Stimulated activated CD4-positive, alpha-beta T cell treated with anti-CD3 and anti-CD28 coated beads, Interleukin-15, amount 100 ng/mL, for 24 hours (primary cell): ENCODE results near the gene PRDX5.

Experiments used
- DNase-seq: peaks from one replicate; pipeline ENCODE4 v3.0.0-alpha.2; 2020

Gene PRDX5

GRCh38 chr11:64351136-64351631 is 33.3 kb downstream of the PRDX5 start:
- no peak for DNase-seq

- DNase-seq, result no peak
Observed at GRCh38 chr11:64352099-64352994, 34.4 kb downstream of the PRDX5 start.

DNA sequence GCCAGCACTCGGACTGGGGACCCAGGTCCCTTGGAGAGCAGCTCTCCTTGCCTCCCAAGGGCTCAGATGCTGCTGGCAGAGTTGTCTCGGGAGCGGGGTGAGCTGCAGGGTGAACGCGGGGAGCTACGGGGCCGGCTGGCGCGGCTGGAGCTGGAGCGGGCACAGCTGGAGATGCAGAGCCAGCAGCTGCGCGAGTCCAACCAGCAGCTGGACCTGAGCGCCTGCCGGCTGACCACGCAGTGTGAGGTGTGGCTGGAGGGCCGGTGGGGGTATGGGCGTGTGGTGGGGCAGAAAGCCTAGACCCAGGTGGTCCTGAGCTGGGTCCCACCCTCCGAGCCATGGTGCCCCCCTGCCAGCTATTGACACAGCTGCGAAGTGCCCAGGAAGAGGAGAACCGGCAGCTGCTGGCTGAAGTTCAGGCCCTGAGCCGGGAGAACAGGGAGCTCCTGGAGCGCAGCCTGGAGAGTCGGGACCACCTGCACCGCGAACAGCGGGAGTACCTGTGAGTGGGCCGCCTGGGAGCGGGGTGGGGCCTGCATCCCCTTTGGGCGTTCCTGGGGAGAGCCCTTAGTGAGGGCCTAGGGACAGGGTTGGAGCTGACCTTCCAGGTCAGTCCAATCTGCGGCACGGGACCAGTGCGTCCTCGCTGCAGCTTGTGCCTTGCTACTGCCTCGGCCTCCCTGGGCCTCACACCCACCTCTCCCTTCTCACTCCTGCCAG is 35.2 kb downstream of the PRDX5 start:
- no peak for DNase-seq

DNA sequence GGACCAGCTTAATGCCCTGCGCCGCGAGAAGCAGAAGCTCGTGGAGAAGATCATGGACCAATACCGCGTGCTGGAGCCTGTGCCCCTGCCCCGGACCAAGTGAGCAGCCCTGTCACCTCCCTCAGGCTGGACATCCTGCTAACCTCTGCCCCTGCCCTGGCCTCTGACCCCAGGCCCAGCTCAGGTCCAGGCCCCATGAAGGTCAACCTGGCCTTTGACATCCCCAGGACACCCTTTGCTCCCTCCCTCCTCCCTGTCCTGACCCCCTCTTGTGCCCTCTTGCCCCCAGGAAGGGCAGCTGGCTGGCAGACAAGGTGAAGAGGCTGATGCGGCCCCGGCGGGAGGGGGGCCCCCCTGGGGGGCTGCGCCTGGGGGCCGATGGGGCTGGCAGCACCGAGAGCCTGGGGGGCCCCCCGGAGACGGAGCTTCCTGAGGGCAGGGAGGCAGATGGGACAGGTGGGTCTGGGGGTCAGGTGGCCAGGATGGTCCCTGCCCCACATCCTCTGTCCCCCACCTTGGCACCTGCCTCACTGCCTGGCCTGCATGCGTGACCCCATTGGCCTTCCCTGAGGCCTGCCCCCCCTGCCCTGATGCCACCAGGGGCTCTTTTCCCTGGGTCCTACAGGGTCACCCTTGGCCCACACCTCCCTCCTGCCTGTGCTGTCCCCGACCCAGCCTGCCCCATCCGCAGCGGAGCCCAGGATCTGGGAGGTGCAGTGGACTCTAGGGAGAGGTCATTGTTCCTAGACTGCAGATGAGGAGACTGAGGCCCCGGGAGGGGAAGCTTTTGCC is 36.0 kb downstream of the PRDX5 start:
- DNase-seq, result no peak

GRCh38 chr11:64355078-64355940 is 37.4 kb downstream of the PRDX5 start:
- peak; percentile 61 for DNase-seq

DNA sequence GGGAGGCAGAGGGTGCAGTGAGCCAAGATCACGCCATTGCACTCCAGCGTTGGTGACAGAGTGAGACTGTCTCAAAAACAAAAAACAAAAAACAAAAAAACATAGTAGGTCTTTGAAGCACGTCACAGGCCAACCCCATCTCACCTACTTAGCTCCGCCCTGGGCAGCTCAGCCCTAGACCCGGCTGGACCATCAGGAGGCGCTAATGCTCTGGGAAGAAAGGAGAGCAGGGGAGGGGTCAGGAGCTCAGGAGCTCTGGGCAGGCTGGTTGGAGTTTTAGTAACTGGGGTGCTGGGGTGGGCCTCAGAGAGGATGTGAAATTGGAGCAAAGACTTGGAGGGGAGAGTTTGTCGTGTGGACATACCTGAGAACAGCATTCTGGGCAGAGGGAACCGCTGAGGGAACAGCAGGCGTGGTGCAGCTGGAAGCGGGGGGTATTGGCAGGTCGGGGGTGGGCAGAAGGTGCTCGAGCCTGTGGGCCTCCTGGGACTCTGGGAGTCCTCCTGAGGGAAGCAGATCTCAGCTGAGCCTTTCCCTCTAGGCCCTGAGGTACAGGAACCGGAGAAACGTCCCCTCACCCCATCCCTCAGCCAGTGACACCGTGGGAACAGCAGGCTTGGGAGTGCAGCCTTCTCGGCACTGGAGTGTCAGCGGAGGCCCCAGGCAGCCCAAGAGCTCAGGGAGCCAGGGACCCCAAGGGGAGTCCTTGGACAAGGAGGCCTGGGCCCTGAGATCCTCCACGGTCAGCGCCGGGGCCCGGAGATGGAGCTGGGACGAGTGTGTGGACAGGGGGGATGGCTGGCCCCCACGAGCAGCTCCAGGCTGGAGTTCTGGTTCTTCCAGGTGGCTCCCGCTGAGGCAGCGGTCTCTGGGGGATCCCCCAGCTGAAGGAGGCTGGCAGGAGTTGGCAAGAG is 38.8 kb downstream of the PRDX5 start:
- peak; percentile 55 for DNase-seq

DNA sequence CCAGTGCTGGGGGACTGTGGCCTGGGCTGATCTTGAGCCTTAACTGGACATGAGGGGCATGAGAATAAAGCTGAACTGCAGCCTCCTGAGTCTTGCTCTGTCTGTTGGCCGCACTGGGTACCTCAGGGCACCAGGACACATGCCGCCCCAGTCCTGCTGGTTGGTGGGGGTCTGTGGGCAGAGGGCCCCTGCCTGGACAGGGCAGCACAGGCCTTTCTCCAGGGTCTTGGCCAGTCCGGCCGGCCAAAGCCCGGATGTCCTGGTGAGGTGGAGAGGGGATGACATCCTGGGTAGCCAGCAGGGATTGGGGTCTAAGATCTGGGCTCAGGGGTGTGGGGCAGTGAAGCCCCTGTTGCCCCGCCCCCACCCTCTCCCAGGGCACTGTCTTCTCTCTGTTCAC is 39.5 kb downstream of the PRDX5 start:
- no peak for DNase-seq

DNA sequence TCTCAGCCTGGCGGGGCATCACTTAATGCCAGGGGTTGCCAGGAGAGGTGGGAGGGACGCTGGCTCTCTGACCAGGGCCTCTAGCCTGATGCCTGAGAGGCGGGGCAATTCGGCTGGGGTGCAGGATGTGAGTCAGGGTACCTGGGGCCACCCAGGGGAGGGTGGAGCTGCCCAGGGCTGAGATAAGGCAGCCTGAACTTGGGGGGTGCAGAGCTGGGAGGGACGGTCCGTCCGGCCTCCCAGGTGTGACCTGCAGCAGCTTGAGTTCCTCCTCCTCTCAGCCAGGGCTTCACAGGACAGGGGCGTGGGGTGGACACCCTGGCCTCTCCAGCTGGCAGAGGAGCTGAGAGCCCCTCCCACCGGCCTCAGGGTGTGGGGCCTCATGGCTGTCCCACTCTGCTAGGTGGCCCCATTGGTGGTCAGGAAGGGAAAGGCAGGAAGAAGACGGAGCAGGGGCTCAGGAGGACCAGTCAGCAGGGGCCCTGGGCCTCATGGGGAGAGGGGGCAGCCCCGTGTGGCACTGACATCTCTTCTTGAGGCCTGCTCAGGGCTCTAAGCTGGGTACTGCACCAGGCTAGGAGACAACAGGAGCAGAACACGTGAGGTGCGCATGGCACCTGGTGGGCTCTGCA is 40.1 kb downstream of the PRDX5 start:
- peak; percentile 74 for DNase-seq

GRCh38 chr11:64358536-64358906 is 40.6 kb downstream of the PRDX5 start:
- DNase-seq, result no peak

GRCh38 chr11:64358907-64359711 is 41.2 kb downstream of the PRDX5 start, which contains the start of gene RPS6KA4:
Gene RPS6KA4 (plus strand): TSS chr11:64359162. CDS start chr11:64359236, 74 bp downstream.
- DNase-seq, result peak; percentile 75

- peak; percentile 54 for DNase-seq
Observed at GRCh38 chr11:64359712-64360445, 42.0 kb downstream of the PRDX5 start.

DNA sequence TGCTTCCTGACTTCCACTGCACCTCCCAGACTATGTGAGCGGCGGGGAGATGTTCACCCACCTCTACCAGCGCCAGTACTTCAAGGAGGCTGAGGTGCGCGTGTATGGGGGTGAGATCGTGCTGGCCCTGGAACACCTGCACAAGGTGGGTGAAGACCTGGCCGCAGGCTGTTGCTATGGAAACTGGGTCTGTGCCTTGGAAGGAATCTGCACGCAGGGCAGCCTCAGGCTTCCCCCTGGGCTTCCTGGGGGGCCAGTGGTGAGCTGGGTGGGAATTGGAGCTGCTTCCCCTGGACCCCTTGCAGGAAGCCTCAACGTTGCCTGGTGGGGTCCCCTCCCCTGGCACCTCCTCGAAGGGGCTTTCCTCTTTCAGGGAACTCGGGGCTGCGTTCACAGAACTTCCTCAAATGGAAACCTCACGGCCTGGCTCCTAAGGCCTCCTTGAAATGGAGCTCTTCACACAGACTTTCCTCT is 42.6 kb downstream of the PRDX5 start:
- DNase-seq, result no peak

GRCh38 chr11:64361659-64362058 is 43.7 kb downstream of the PRDX5 start:
- no peak for DNase-seq

DNA sequence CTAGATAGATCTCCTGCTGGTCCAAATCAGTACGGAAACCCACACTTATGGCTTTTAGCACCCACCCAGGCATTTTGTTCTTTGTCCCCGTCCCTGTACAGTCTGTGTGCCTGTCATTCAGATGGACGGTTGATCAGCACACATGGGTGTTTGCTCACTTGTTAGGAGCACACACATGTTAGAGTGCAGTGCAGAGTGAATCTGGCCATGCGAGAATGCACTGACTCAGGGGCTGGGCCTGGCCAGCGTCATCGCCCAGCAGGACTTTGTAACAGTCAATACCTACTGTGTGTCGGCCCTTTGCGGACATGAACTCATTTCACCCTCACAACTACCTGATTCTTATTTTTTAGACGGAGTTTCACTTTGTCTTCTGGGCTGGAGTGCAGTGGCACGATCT is 44.4 kb downstream of the PRDX5 start:
- no peak for DNase-seq

DNA sequence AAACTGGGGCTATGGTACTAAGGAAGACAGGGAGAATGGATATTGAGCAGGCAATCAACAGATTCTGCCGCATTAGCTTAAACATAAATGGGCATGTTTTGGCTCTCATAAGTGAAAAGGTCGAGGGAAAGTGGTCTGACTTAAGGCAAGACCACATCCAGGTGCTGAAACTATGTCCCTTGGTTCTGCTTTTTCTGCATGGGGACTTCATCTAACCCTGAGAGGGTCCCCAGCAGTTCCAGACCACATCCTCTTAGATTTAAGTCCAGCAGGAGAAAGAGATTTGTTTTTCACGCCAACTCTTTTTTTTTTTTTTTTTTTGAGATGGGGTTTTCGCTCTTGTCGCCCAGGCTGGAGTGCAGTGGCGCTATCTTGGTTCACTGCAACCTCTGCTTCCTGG is 46.5 kb downstream of the PRDX5 start:
- no peak for DNase-seq

DNA sequence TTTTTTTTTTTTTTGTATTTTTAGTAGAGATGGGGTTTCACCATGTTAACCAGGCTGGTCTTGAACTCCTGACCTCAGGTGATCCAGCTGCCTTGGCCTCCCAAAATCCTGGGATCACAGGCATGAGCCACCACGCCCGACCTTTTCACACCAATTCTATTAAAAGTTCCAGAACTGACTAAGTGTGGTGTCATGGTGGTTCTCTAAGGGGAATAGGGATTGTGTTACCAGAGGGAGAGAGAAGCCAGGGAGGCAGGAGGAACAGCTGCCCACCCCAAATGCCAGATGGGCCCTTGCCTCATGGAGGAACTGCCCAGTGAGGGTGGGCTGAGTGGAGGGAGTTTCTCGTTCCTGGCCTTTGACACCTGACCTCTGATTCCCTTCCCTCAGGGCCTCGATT is 47.0 kb downstream of the PRDX5 start:
- DNase-seq, result no peak

GRCh38 chr11:64366751-64367150 is 48.8 kb downstream of the PRDX5 start:
- DNase-seq, result no peak

DNA sequence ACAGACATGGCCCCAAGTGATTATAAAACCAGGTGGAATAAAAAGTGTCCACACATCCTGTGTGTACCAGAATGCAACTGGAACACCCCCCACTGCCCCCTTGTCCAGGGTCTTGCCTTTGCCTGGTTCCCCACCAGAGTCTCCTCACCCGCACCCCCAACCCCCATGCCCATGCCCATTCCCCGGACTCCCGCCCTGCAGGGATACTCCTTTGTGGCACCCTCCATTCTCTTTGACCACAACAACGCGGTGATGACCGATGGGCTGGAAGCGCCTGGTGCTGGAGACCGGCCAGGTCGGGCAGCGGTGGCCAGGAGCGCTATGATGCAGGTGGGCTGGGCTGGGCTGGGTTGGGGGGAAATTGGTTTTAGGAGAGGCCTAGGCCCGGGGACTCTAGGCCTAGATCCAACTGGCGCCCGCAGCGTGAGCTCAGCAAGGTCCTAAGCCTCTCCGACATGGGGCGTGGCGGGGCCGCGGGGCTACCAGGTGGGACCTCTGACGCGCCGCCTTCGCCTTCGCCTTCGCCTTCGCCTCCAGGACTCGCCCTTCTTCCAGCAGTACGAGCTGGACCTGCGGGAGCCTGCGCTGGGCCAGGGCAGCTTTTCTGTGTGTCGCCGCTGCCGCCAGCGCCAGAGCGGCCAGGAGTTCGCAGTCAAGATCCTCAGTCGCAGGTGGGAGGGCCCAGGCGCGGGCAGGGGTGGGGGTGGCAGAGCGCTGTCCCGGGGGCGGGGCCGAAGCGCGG is 50.2 kb downstream of the PRDX5 start:
- no peak for DNase-seq
